SK-N-SH treated with all-trans-retinoic acid at 6 μM for 48 hours (cell line): ENCODE results near the gene PPP1R2.

Experiments used
- RARB ChIP-seq: fragments of 250-450 bp; sonication (Bioruptor Pico); IDR thresholded peaks from 2 replicates; pipeline ENCODE4 v1.8.0; 2021; ENCODE audit warnings: mild to moderate bottlenecking, moderate library complexity
- SNAI2 ChIP-seq: fragments of 250-450 bp; sonication (Bioruptor Pico); IDR thresholded peaks from 2 replicates; pipeline ENCODE4 v1.5.0; 2020; ENCODE audit warnings: mild to moderate bottlenecking, moderate library complexity
- TF ChIP-seq, protein P1 (sequence below): fragments of 250-450 bp; sonication (Bioruptor Pico); IDR thresholded peaks from 2 replicates; pipeline ENCODE4 v1.8.0; 2021; ENCODE audit warnings: low read depth, mild to moderate bottlenecking, moderate library complexity, borderline replicate concordance

DNA sequence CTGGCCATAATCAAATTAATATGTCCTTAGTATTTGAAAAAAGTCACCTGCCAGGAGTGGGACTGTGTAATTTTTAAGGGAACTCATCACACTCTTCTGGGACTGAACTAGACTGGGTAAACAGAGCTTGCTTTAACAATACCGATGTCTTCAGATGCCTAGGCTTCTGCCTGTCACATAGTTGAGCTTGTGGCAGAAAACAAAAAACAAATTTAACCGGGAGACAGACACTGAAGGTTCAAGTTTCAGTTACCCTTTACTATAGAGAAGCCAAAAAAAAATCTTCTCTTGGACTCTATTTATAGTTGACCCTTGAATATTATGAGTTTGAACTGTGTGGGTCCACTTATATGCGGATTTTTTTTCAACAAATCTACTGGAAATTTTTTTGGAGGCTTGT lies 10.8 kb downstream of the PPP1R2 start:
- TF ChIP-seq RARB (CRISPR knock-in tag) = no peak
- TF ChIP-seq, protein P1, sequence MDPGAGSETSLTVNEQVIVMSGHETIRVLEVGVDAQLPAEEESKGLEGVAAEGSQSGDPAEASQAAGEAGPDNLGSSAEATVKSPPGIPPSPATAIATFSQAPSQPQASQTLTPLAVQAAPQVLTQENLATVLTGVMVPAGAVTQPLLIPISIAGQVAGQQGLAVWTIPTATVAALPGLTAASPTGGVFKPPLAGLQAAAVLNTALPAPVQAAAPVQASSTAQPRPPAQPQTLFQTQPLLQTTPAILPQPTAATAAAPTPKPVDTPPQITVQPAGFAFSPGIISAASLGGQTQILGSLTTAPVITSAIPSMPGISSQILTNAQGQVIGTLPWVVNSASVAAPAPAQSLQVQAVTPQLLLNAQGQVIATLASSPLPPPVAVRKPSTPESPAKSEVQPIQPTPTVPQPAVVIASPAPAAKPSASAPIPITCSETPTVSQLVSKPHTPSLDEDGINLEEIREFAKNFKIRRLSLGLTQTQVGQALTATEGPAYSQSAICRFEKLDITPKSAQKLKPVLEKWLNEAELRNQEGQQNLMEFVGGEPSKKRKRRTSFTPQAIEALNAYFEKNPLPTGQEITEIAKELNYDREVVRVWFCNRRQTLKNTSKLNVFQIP (CRISPR knock-in tag) = no peak
- no peak for TF ChIP-seq SNAI2
